DND-41 (cell line): Measurements from ENCODE around the gene LDB1.

Experiments used
- ATAC-seq: fragments of 200-7000 bp; cut with Tn5 transposase; 3 replicates; pipeline ENCODE4 v1.9.1; 2021; ENCODE audit warnings: low read depth; ENCODE audit not compliant: insufficient read depth
- DNase-seq: peaks from one replicate; pipeline ENCODE4 v3.0.0-alpha.2; 2020
- H2AFZ ChIP-seq: 2 replicates; pipeline ENCODE4 v1.6.0; 2012; ENCODE audit warnings: low read depth, low read length
- H3K27ac ChIP-seq: 2 replicates; pipeline ENCODE4 v1.5.1; 2012; ENCODE audit warnings: low read length, inconsistent platforms
- H3K27me3 ChIP-seq: fragments of 200-600 bp; sonication (generic); 2 replicates; pipeline ENCODE4 v1.6.0; 2012; ENCODE audit warnings: low read length, mild to moderate bottlenecking, inconsistent platforms; ENCODE audit not compliant: insufficient read depth, poor library complexity
- H3K36me3 ChIP-seq: 2 replicates; pipeline ENCODE4 v1.5.1; 2012; ENCODE audit warnings: low read length, inconsistent platforms; ENCODE audit not compliant: insufficient read depth
- H3K4me1 ChIP-seq: 2 replicates; pipeline ENCODE4 v1.5.1; 2012; ENCODE audit warnings: mild to moderate bottlenecking, low read length; ENCODE audit not compliant: insufficient read depth
- H3K4me2 ChIP-seq: 2 replicates; pipeline ENCODE4 v1.6.0; 2012; ENCODE audit warnings: mild to moderate bottlenecking, moderate library complexity, low read length, inconsistent platforms; ENCODE audit not compliant: insufficient read depth
- H3K4me3 ChIP-seq, 2 experiments: fragments of 200-600 bp in 1 of 2; shearing (Covaris generic) in 1 of 2; 2 replicates each; pipeline ENCODE4 v1.5.1; 2012 to 2016; ENCODE audit warnings: inconsistent platforms in 2 of 2, low read length in 2 of 2, mild to moderate bottlenecking in 2 of 2, low read depth in 1 of 2, moderate library complexity in 1 of 2
- H3K79me2 ChIP-seq: 2 replicates; pipeline ENCODE4 v1.6.0; 2012; ENCODE audit warnings: low read length, inconsistent platforms; ENCODE audit not compliant: insufficient read depth
- H3K9ac ChIP-seq: 2 replicates; pipeline ENCODE4 v1.6.0; 2012; ENCODE audit warnings: low read depth, mild to moderate bottlenecking, inconsistent platforms, low read length, moderate library complexity
- H3K9me3 ChIP-seq: 2 replicates; pipeline ENCODE4 v1.5.1; 2012; ENCODE audit warnings: low read length, moderate library complexity, mild to moderate bottlenecking, inconsistent platforms; ENCODE audit not compliant: insufficient read depth, severe bottlenecking
- H4K20me1 ChIP-seq: 2 replicates; pipeline ENCODE4 v1.6.0; 2012; ENCODE audit warnings: low read length; ENCODE audit not compliant: insufficient read depth
- EZH2 ChIP-seq: IDR thresholded peaks from 3 replicates; pipeline ENCODE4 v1.6.1; 2012; ENCODE audit warnings: borderline replicate concordance, low read depth, mild to moderate bottlenecking, moderate library complexity, low read length, inconsistent platforms; ENCODE audit not compliant: severe bottlenecking
- TF ChIP-seq, protein P1 (sequence below): IDR thresholded peaks from 2 replicates; pipeline ENCODE4 v1.5.1; 2012; ENCODE audit warnings: borderline replicate concordance, low read length, moderate library complexity, mild to moderate bottlenecking; ENCODE audit not compliant: poor library complexity, severe bottlenecking; ENCODE audit errors: extremely low read depth

LDB1 gene, protein sequence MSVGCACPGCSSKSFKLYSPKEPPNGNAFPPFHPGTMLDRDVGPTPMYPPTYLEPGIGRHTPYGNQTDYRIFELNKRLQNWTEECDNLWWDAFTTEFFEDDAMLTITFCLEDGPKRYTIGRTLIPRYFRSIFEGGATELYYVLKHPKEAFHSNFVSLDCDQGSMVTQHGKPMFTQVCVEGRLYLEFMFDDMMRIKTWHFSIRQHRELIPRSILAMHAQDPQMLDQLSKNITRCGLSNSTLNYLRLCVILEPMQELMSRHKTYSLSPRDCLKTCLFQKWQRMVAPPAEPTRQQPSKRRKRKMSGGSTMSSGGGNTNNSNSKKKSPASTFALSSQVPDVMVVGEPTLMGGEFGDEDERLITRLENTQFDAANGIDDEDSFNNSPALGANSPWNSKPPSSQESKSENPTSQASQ

DNA sequence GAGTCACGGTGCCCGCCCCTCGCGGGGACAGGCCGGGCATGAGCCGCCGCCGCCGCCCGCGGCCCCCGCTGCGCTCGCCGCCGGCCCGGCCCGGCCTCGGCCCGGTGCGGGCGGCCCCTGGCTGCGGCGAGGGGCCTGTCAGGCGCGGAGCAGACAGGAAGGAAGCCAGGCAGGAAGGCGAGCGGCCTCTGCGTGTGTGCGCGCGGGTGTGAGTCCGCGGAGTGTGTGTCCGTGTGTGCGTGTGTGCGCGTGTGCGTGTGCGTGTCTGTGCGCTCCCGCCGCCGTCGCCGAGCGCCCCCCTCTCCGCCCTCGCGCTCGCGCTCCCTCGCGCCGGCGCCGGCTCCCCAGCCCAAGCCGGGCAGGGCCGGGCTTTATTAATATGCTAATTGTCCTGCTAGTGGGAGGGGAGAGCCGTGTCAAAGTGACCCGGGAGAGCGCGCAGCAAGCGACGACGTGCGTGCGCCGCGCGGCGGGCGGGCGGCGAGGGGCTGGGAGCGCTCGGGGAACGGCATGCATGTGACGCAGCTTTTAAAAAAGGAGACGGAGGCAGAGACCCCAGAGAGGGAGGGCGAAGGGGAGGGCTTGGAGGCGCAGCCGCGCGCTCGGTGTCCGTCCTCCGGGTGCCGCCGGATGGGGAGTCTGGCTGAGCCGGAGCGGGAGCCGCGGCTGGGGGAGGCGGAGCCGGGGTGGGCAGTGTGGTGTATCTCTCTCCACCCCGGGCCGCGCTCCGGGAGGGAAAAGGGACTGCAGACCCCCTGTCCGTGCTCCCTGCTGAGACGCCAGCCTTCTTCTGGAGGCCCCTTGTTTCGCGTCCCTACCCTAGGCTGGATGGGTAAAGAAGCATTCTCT lies at the start of gene LDB1:
Gene LDB1, minus strand, starts transcription at position 227 of the 849 bp plus-strand sequence. CDS start 258 bp downstream, outside the sequence.
- H3K9ac ChIP-seq = peak within 1 kb of the TSS; percentile 89
- peak within 1 kb of the TSS; percentile 85 for H3K4me2 ChIP-seq
- H3K9me3 ChIP-seq = no peaks in the 10 kb centered on the region
- peak within 1 kb of the TSS; percentile 89 for H2AFZ ChIP-seq
- H3K4me1 ChIP-seq = peaks cover 60% of the 10 kb centered on the region
- TF ChIP-seq, protein P1, sequence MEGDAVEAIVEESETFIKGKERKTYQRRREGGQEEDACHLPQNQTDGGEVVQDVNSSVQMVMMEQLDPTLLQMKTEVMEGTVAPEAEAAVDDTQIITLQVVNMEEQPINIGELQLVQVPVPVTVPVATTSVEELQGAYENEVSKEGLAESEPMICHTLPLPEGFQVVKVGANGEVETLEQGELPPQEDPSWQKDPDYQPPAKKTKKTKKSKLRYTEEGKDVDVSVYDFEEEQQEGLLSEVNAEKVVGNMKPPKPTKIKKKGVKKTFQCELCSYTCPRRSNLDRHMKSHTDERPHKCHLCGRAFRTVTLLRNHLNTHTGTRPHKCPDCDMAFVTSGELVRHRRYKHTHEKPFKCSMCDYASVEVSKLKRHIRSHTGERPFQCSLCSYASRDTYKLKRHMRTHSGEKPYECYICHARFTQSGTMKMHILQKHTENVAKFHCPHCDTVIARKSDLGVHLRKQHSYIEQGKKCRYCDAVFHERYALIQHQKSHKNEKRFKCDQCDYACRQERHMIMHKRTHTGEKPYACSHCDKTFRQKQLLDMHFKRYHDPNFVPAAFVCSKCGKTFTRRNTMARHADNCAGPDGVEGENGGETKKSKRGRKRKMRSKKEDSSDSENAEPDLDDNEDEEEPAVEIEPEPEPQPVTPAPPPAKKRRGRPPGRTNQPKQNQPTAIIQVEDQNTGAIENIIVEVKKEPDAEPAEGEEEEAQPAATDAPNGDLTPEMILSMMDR = peak; percentile 15
- TF ChIP-seq EZH2 = no peak
- H3K4me3 ChIP-seq = peak within 1 kb of the TSS; percentile 74 to 91
- H3K79me2 ChIP-seq = peaks cover 50% of the 10 kb centered on the region
- H3K36me3 ChIP-seq = no peaks in the 10 kb centered on the region
- no peaks in the 10 kb centered on the region for H3K27me3 ChIP-seq
- H3K27ac ChIP-seq = peak within 1 kb of the TSS; percentile 89
- ATAC-seq = peak; percentile 64
- DNase-seq = peak; percentile 85
- H4K20me1 ChIP-seq = peaks cover 4% of the 10 kb centered on the region; the same call in 1 of the 2 replicates

DNA sequence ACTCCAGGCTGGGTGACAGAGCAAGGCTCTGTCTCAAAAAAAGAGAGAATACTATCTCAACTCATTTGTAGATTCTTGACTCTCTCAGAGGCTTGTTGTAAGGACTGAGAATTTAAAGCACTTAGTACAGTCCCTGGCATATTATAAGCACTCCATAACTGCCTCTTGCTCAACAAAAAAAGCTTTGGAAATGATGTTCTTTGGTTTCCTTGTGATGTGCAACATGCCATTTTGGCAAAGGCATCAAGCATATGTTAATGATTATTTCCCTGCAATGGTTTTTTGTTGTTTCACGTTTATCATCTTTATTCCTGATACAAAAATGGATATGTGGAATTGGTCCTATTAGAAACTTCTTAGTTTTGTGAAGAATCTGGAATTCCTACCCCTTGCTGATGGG lies 47.7 kb upstream of the LDB1 start:
- no peaks in the 10 kb centered on the region for H3K9me3 ChIP-seq
- H3K79me2 ChIP-seq = no peaks in the 10 kb centered on the region
- DNase-seq (no peak), ATAC-seq (no peak)
- H3K9ac ChIP-seq = no peak overlapping the region
- no peak overlapping the region for H3K27ac ChIP-seq
- peaks cover 5% of the 10 kb centered on the region; the same call in 1 of the 2 replicates for H4K20me1 ChIP-seq
- TF ChIP-seq EZH2 = no peak
- TF ChIP-seq, protein P1 = no peak
- H3K4me3 ChIP-seq = no peak overlapping the region
- H2AFZ ChIP-seq = no peak overlapping the region
- H3K4me2 ChIP-seq = no peak overlapping the region
- peaks cover 4% of the 10 kb centered on the region for H3K4me1 ChIP-seq
- no peaks in the 10 kb centered on the region for H3K27me3 ChIP-seq
- peaks cover 14% of the 10 kb centered on the region; the same call in 1 of the 2 replicates for H3K36me3 ChIP-seq

DNA sequence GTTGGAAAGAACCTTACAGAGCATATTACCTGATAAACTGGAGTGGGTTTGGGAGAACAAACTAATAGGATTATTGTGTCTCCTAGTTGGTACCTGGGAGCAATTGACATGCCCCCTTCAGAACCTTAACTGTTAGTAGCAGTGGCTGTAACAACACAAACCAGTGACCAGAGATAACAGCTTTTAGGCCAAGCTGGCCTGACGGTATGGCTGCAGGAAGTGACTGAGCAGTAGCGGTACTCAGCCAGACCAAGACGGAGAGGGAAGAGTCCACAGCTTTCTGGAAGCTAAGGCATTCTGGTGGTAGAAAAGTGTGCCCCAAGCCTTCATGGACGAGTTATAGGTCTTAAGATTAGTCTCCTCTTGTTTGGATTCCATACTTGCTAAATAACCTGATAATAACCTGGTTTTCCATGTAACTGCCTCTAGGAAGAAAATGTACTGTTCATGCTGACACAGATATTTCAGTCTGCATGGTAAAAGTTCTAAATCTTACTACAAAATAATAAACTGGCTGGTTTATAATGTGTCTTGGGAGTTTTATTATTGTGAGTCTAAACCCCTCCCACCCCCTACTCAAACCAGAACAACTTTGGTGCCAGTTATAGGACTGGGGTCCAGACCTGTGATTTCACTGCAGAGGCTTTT lies 43.3 kb upstream of the LDB1 start:
- no peaks in the 10 kb centered on the region for H3K4me1 ChIP-seq
- DNase-seq = no peak
- H3K4me2 ChIP-seq = no peak overlapping the region
- H2AFZ ChIP-seq = no peak overlapping the region
- no peaks in the 10 kb centered on the region for H3K27me3 ChIP-seq
- H3K9ac ChIP-seq = no peak overlapping the region
- no peak overlapping the region for H3K27ac ChIP-seq
- no peak overlapping the region for H3K4me3 ChIP-seq
- TF ChIP-seq EZH2 = no peak
- TF ChIP-seq, protein P1 = no peak
- H3K36me3 ChIP-seq = peaks cover 57% of the 10 kb centered on the region
- H3K9me3 ChIP-seq = no peaks in the 10 kb centered on the region
- H3K79me2 ChIP-seq = 0 out of 2 replicates have a peak, but pooled peaks cover under 1% of the 10 kb centered on the region
- ATAC-seq = no peak
- peaks cover 36% of the 10 kb centered on the region; the same call in 1 of the 2 replicates for H4K20me1 ChIP-seq
